Activated CD4-positive, alpha-beta T cell treated with anti-CD3 and anti-CD28 coated beads, Interleukin-2, amount 50 U/mL, for 16 hours (primary cell): ENCODE results near the gene ARG2.

ENCODE experiments used
- DNase-seq: peaks from one replicate; pipeline ENCODE4 v3.0.0-alpha.2; 2020

Gene ARG2

GRCh38 chr14:67619446-67620216 is at the start of gene ARG2:
ARG2 (plus strand) TSS chr14:67619920; CDS start chr14:67619978, 58 bp downstream.
- DNase-seq: peak; percentile 96

DNA sequence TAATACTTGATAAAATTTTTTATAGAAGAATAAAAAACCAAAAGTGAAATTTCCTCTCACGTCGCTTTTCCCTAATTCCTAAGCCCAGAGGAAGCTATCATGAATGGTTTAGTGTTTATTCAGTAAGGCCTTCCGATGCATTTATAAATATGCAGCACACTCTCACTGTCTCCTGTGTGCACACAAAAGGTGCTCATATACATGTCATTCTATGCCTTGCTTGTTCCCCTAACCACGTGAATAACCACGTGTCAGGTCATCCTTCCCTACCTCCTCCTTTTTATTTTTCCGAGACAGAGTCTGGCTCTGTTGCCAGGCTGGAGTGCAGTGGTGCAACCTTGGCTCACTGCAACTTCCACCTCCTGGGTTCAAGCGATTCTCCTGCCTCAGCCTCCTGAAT is 49.3 kb upstream of the ARG2 start:
- DNase-seq: no peak

DNA sequence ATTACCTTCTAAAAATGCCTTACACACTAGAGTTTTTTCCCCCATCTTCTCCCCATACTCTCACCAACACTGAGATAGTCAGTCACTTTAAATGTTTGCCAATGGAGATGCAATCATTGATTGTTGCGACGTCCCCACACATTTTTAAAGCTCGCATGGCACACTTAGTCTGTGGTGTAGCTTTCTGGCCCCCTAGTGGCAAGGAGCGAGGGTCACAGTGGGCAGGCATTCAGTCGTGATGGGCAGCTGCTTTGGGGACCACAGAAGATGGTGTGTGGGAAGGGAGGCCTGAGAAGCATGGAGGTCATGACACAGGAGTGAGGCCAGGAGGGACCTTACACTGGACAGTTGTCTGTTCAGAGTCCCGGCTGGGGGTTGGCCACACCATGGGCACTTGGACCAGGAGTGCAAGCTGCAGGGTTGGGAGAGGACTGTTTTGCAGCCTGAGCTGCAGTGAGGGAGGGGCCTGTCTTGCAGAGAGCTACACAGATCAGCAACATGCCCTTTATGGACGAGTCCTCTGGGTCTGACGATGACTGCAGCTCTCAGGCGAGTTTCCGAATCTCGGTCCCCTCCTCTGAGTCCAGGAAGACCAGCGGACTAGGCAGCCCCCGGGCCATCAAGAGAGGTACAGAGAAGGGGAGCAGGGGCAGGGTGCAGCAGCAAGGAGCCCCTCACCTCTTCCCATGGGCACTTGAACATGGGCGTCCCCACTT is 48.3 kb upstream of the ARG2 start:
- peak; percentile 71 for DNase-seq

DNA sequence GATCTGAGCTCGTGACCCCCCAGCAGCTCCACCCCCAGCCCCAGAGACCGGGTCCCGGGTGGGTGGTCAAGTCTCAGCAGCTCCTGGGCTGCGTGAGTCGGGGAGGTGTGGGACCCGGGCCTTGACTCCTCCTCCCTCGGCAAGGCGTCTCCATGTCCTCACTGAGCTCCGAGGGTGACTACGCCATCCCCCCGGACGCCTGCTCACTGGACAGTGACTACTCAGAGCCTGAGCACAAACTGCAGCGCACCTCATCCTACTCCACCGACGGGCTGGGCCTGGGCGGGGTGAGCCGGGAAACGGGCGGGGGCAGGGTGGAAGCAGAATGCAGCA is 47.8 kb upstream of the ARG2 start:
- no peak for DNase-seq

GRCh38 chr14:67572608-67573007 is 47.1 kb upstream of the ARG2 start:
- DNase-seq: no peak

GRCh38 chr14:67573228-67574010 is 46.3 kb upstream of the ARG2 start:
- DNase-seq: no peak

GRCh38 chr14:67574156-67574555 is 45.6 kb upstream of the ARG2 start:
- no peak for DNase-seq

- no peak for DNase-seq
Observed at GRCh38 chr14:67574806-67575205, 44.9 kb upstream of the ARG2 start.

DNA sequence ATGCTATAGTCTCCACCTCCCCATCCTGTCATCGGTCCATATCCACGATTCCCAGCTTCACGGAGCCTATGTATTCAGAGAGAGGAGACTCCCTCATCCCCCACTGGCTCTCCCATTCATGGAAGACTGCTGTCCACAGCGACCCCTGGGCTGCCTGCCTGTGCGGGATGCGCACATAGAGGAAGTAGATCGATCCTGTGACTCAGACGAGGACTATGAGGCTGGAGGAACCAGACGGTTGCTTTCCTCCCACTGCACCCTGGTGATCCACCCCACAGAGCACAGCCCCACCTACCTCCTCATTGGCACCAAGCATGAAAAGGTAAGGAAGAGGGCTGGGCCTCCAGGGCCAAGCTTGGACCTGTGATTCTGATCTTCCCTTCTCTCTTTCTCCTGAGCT is 44.0 kb upstream of the ARG2 start:
- no peak for DNase-seq

DNA sequence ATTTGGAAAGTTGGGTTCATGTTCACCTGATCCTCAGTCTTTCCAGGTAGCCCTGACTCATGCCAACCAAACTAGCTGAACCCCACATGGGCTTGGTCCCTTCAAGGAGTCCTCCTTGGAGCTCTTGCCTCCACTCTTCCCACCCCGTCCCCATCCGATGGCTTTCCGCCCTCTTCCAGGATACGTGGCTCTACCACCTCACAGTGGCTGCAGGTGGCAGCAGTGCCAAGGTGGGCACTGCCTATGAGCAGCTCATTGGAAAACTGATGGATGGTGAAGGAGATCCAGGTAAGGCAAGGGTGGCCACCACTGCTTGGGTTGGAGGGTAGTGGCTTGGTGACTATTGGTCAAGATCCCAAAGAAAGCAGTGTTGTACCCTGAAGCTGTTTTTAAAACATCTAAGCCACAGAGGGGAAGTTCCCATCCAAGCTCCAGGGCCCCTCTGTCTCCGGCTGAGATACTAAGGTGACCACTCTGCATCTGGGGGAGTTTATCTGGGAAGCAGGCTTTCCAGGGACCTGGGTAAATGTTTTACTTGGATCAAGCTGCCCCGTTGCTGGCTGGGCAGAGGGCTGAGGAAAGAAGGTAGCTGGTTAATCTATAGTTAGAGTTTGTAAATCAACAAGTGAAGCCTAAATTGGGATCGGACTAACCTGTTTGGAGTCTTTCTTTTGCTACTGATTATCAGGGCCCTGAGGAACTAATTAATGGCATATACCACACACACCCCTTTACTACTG is 43.3 kb upstream of the ARG2 start:
- DNase-seq: no peak

DNA sequence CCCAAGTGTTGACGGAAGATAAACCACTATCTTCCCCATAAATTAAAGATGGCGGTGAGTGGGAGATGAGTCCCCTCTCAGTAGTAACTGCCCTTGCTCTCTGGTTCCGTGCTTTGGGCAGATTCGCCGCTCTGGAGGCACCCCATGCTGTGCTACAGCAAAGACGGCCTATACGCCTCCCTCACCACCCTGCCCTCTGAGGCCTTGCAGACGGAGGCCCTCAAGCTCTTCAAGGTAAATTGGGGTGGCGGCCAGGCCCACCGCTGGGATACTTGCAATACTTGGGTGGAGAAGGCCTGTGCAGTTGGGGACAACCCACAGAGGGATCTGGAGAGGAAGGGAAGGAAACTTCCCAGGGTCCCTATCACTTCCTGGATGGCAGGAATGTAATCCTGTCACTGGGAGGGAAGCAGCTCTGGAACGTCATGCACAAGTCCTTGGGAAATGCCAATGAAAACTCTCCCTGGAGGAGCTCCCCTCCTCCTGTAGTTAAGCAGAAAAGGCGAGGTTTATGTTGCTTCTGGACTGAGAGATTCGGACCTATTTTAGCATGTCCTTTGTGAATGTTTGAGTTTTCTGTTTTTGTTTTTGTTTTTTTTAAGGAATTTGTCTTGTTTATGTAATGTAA is 42.4 kb upstream of the ARG2 start:
- no peak for DNase-seq

- DNase-seq: no peak
Observed at GRCh38 chr14:67577909-67578749, 41.6 kb upstream of the ARG2 start.

DNA sequence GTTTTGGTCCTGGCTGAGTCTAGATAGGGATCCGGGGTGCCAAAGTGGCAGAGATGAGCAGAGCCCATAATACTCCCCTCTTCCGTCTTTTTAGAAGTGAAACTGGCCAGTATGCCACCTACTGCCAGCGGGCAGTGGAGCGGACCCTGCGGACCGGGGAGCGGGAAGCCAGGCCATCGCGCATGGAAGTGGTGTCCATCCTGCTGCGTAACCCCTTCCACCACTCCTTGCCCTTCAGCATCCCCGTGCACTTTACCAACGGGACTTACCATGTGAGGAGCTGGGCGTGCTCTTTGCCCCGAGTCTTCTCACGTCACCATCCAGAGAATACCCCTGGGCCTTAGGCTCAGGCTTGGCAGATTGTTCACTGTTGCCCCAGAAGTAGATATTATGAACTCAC is 40.7 kb upstream of the ARG2 start:
- no peak for DNase-seq

- no peak for DNase-seq
Observed at GRCh38 chr14:67579636-67580035, 40.1 kb upstream of the ARG2 start.

- no peak for DNase-seq
Observed at GRCh38 chr14:67580336-67581171, 39.2 kb upstream of the ARG2 start.

GRCh38 chr14:67581643-67582042 is 38.1 kb upstream of the ARG2 start:
- DNase-seq: no peak

DNA sequence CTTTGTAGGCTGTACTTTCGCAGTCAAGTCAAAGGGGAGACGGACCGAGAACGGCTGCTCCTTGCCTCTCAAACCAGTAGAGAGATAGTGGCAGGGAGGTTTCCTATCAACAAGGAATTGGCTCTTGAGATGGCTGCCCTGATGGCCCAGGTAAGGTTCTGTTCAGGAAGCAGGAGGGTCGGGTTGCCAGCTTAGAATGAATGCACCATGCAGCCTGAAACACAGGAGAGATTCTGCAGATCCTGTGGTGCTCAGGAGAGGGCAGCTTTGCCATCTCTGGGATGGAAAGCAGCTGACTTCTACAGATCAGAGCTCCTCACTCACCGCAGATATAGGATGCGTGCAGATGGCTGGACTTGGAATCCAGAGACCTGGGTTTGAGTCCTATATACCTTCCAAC is 37.7 kb upstream of the ARG2 start:
- DNase-seq: no peak

DNA sequence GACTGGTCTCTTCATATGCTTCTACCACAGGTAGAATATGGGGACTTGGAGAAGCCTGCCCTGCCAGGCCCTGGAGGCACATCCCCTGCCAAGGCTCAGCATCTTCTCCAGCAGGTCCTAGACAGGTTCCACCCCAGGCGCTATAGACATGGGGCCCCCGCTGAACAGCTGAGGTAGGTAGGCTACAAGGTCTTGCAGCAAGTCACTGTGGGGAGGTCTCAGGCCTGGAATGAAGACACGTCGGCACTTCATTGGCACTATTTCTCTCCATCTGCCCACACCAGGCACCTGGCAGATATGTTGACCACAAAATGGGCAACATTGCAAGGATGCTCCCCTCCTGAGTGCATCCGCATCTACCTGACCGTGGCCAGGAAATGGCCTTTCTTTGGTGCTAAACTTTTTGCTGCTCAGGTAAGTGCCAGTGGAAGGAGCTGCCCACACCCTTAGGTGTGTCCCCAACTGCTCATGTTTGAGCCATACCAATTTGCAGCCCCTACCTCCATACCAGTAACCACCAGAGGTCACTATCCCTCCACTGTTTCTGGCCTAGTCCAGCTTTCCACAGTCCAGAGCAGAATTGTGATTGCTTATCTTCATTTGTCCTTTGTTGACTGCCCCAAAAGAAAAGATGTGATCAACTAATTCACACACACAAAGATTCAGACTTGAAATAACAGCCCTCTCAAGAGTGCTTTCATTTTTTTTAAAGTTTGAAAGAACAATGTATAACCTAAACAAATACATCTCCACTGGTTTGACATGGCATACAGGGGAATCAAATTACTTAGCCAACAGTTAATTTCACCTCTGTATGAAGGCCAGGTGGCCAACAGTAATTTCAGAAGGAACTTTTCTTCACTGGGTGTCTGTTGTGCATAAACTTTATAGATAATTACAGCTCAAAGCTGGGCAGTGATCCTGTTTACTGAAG is 35.7 kb upstream of the ARG2 start:
- peak; percentile 32 for DNase-seq

GRCh38 chr14:67584978-67585377 is 34.7 kb upstream of the ARG2 start:
- no peak for DNase-seq

GRCh38 chr14:67586369-67586768 is 33.4 kb upstream of the ARG2 start:
- DNase-seq: no peak
